K562 (cell line): Measurements from ENCODE around the gene PLD1. TPM values are rescaled to one million over a fixed set of nuclear protein-coding genes. Genes with fewer than 3 reads are reported as not detected.
A peak's percentile ranks its signal among the peaks of the same experiment; 100 is the strongest.

Experiments used
- ATAC-seq: fragments of 200-7000 bp; cut with Tn5 transposase; 3 replicates; pipeline ENCODE4 v1.9.1; 2020; ENCODE audit warnings: moderate library complexity
- BruUV-seq: library from RNA; stranded (reverse); fragments of 400-500 nt; replicated peaks from 2 replicates; lab custom pipeline; 2021; lab: Mats Ljungman, UMichigan
- CTCF ChIA-PET: fragments of 300-600 bp; formaldehyde crosslinking; extraction: SDS; loops from one replicate; lab custom pipeline; 2021; ENCODE audit warnings: low intra/inter-chr PET ratio; lab: Yijun Ruan, JAX
- POLR2A ChIA-PET: fragments of 300-600, 350-650 bp; sonication (Branson Sonifier 250); formaldehyde crosslinking; extraction: SDS; loops from one replicate; lab custom pipeline; 2021; ENCODE audit warnings: antibody characterized with exemption, inconsistent platforms; lab: Yijun Ruan, JAX
- DNase-seq, 4 experiments: peaks; one replicate each; pipeline versions ENCODE4 v3.0.0 to v3.0.0-alpha.2; 2011 to 2018; ENCODE audit warnings: low spot score in 3 of 4, mixed read lengths in 3 of 4; ENCODE audit errors: extremely low read depth in 1 of 4
- FAIRE-seq: peaks from 2 replicates; lab custom pipeline; 2011; peaks lifted over from hg19 to GRCh38; lab: Jason Lieb, UNC
- H2AFZ ChIP-seq: 2 replicates; pipeline ENCODE4 v1.6.0; 2011; ENCODE audit warnings: low read depth, low read length, control low read depth, inconsistent platforms
- H3K27ac ChIP-seq: fragments of 200-600 bp; 3 replicates; pipeline ENCODE4 v1.8.0; 2011; ENCODE audit warnings: low read depth, mild to moderate bottlenecking, control low read depth, inconsistent platforms, low read length, moderate library complexity, mixed read lengths; ENCODE audit errors: extremely low read depth
- H3K27me3 ChIP-seq, 2 experiments: fragments of 300-600 bp in 1 of 2; 2 replicates in 1 of 2; 3 replicates in 1 of 2; pipeline versions ENCODE4 v1.6.0 to v1.8.0; 2011; ENCODE audit warnings: inconsistent platforms in 2 of 2, low read length in 2 of 2, mild to moderate bottlenecking in 1 of 2, mixed read lengths in 1 of 2, moderate library complexity in 1 of 2; ENCODE audit not compliant: control insufficient read depth in 2 of 2, insufficient read depth in 2 of 2
- H3K36me3 ChIP-seq: fragments of 300-600 bp; 3 replicates; pipeline ENCODE4 v1.8.0; 2011; ENCODE audit warnings: mild to moderate bottlenecking, low read length, inconsistent platforms; ENCODE audit not compliant: control insufficient read depth, insufficient read depth
- H3K4me1 ChIP-seq, 2 experiments: fragments of 200-600 bp in 1 of 2; replicated peaks in 1 of 2; 2 replicates in 1 of 2; 3 replicates in 1 of 2; pipeline versions ENCODE4 v1.5.1 to v1.8.0; 2011; ENCODE audit warnings: inconsistent platforms in 2 of 2, low read length in 2 of 2, mild to moderate bottlenecking in 1 of 2, mixed read lengths in 1 of 2, moderate library complexity in 1 of 2; ENCODE audit not compliant: control insufficient read depth in 2 of 2, insufficient read depth in 2 of 2
- H3K4me2 ChIP-seq: 2 replicates; pipeline ENCODE4 v1.6.1; 2011; ENCODE audit warnings: low read length, control low read depth, inconsistent platforms, mixed read lengths; ENCODE audit not compliant: insufficient read depth
- H3K4me3 ChIP-seq: fragments of 200-600 bp; sonication (generic), shearing (Covaris generic); 2 replicates; pipeline ENCODE4 v1.5.1; 2016; ENCODE audit warnings: control low read depth, inconsistent platforms
- H3K79me2 ChIP-seq: fragments of 200-600 bp; 3 replicates; pipeline ENCODE4 v1.8.0; 2011; ENCODE audit warnings: low read length, inconsistent platforms; ENCODE audit not compliant: control insufficient read depth, insufficient read depth
- H3K9ac ChIP-seq, 2 experiments: 2 replicates each; pipeline versions ENCODE4 v1.6.0 to v1.6.1; 2011; ENCODE audit warnings: low read depth in 2 of 2, low read length in 2 of 2, control low read depth in 1 of 2, inconsistent platforms in 1 of 2, mild to moderate bottlenecking in 1 of 2, mixed read lengths in 1 of 2; ENCODE audit not compliant: insufficient read depth in 1 of 2
- H3K9me1 ChIP-seq: one replicate; pipeline ENCODE4 v1.6.0; 2011; ENCODE audit warnings: inconsistent platforms, mild to moderate bottlenecking, low read length, moderate library complexity; ENCODE audit not compliant: control insufficient read depth, insufficient read depth
- H3K9me3 ChIP-seq: replicated peaks from 2 replicates; pipeline ENCODE4 v1.5.1; 2011; ENCODE audit warnings: low read depth, low read length, inconsistent platforms; ENCODE audit not compliant: control insufficient read depth, insufficient read depth
- H4K20me1 ChIP-seq: replicated peaks from 2 replicates; pipeline ENCODE4 v1.6.1; 2011; ENCODE audit warnings: low read length, inconsistent platforms, mixed read lengths; ENCODE audit not compliant: control insufficient read depth, insufficient read depth
- CHD1 ChIP-seq: fragments of 200-600 bp; sonication (generic); IDR thresholded peaks from one replicate; pipeline ENCODE4 v1.6.1; 2012; ENCODE audit warnings: mild to moderate bottlenecking, moderate library complexity, low read length, inconsistent platforms
- CREM ChIP-seq: IDR thresholded peaks from 2 replicates; pipeline ENCODE4 v1.6.1; 2014; ENCODE audit warnings: antibody characterized with exemption, low read depth
- MAFF ChIP-seq: IDR thresholded peaks from 2 replicates; pipeline ENCODE4 v1.6.1; 2012; ENCODE audit warnings: low read length, improper control_type of control experiment
- RBM14 ChIP-seq: fragments of 200-400 bp; formaldehyde crosslinking; IDR thresholded peaks from 2 replicates; pipeline ENCODE4 v1.6.1; 2018; ENCODE audit warnings: low read depth, mild to moderate bottlenecking, low read length, moderate library complexity, borderline replicate concordance; ENCODE audit not compliant: insufficient read depth
- TCF7L2 ChIP-seq: fragments of 150-350 bp; IDR thresholded peaks from 2 replicates; pipeline ENCODE4 v1.6.1; 2016; ENCODE audit warnings: low read depth, mild to moderate bottlenecking, low read length, moderate library complexity
- ZNF551 ChIP-seq: fragments of 250-450 bp; sonication (Bioruptor Pico); IDR thresholded peaks from 2 replicates; pipeline ENCODE4 v1.5.0; 2021; ENCODE audit warnings: mild to moderate bottlenecking, moderate library complexity
- WGBS: fragments of 100-300 bp; shearing (Covaris generic); methylation state at CpG from one replicate; pipeline ENCODE4 v1.1.6; 2016; ENCODE audit warnings: low coverage, mixed read lengths; ENCODE audit not compliant: insufficient coverage; ENCODE audit errors: missing lambda C conversion rate; 5-methylcytosine and 5-hydroxymethylcytosine counted together
- in situ Hi-C: fragments of 300-500 bp; cut with MboI; formaldehyde crosslinking; loops from 4 replicates; pipeline ENCODE4 v1.15.0; 2018; ENCODE audit warnings: inconsistent platforms, mixed read lengths
- intact Hi-C: fragments of 100-400 bp; cut with micrococcal nuclease; formaldehyde crosslinking; loops from 2 replicates; pipeline ENCODE4 v1.14.2; 2022
- polyA plus RNA-seq, 8 experiments: library from polyadenylated mRNA; depleted of rRNA in 4 of 8; stranded (reverse) in 5 of 8; unstranded in 3 of 8; fragments of >200 nt; fragmentation: Nextera tagmentation in 2 of 8; fragmentation: Illumina TruSeq in 1 of 8; extraction: Ambion mirVana in 2 of 8; extraction: Trizol in 1 of 8; gene quantifications; 2 replicates each; pipeline versions ENCODE4 v1.2.1 to v1.2.3, GENCODE V29; 2011 to 2014; ENCODE audit warnings: inconsistent platforms in 1 of 8, missing spikeins in 1 of 8
- total RNA-seq, 7 experiments: library from RNA; depleted of rRNA in 6 of 7; stranded (reverse); fragments of >200 nt in 6 of 7; fragmentation: Illumina TruSeq in 2 of 7; extraction: Trizol in 2 of 7; gene quantifications; 2 replicates each; pipeline versions ENCODE4 v1.2.1 to v1.2.3, GENCODE V29; 2011 to 2021; ENCODE audit warnings: low replicate concordance in 1 of 7
- TF ChIP-seq, protein P1 (sequence below): fragments of 450-650 bp; IDR thresholded peaks from 2 replicates; pipeline ENCODE4 v1.6.1; 2016

The PLD1 gene
- total and polyA plus RNA-seq, 9 of the 15 experiments (the other 6 are each of a cell fraction or from before 2014, with no cell fraction given) = 8.4 to 26.1 (median 18.6) TPM

- Histone ChIP-seq H2AFZ (no peak overlapping the region), H3K36me3 (peaks cover 6% of the 10 kb centered on the region; the same call in 1 of the 3 replicates), H4K20me1 (no peaks in the 10 kb centered on the region), H3K27me3 (no peaks in the 10 kb centered on the region), H3K27ac (no peak overlapping the region), H3K9me1 (no peaks in the 10 kb centered on the region), H3K9me3 (no peaks in the 10 kb centered on the region), H3K4me3 (no peak overlapping the region), H3K4me2 (no peak overlapping the region), H3K79me2 (no peaks in the 10 kb centered on the region), H3K4me1 (no peaks in the 10 kb centered on the region; a peak in 1 of 5 replicates), H3K9ac (no peak overlapping the region)
- in situ Hi-C loops = no loop called here
- POLR2A ChIA-PET = interaction anchor here (0.9 to 1.7 kb wide), 2 partner anchors 17 to 20 kb away, joined by 3 read pairs; no protein-coding TSS in a partner anchor
- DNase-seq (no peak), FAIRE-seq (no peak), ATAC-seq (no peak)
- CTCF ChIA-PET = no interaction called here
- intact Hi-C loops = no loop called here
- no TSS peak for BruUV-seq
- TF ChIP-seq CHD1 (no peak), RBM14 (no peak)
- TF ChIP-seq, protein P1, sequence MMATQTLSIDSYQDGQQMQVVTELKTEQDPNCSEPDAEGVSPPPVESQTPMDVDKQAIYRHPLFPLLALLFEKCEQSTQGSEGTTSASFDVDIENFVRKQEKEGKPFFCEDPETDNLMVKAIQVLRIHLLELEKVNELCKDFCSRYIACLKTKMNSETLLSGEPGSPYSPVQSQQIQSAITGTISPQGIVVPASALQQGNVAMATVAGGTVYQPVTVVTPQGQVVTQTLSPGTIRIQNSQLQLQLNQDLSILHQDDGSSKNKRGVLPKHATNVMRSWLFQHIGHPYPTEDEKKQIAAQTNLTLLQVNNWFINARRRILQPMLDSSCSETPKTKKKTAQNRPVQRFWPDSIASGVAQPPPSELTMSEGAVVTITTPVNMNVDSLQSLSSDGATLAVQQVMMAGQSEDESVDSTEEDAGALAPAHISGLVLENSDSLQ = peak; percentile 29; the same call in 1 of the 2 replicates
These were observed 122.7 kb downstream of the PLD1 start for GRCh38 chr3:171687581-171687980.

DNA sequence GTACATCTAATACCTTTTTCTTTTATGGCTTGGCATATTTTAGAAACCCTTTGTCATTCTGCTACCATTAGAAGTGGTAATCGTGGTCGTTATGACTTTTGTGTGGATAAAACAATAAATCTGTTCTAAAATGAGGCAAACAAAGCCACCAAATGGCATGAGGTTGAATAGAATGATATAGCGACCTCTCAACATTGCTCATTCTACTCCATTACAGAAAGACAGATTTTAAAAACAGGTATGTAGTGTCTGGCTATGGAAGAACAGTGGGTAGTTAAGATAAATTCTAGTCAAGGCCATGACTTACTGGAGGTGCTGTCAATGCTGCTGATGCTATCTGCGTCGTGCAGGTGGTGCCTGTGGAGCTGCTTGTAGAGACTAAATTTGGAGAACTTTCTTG, 123.2 kb downstream of the PLD1 start:
- Histone ChIP-seq H3K79me2 (no peaks in the 10 kb centered on the region), H3K27me3 (no peaks in the 10 kb centered on the region), H3K27ac (no peak overlapping the region), H4K20me1 (no peaks in the 10 kb centered on the region), H3K36me3 (peaks cover 6% of the 10 kb centered on the region; the same call in 1 of the 3 replicates), H3K4me3 (no peak overlapping the region), H3K9ac (no peak overlapping the region), H3K4me2 (no peak overlapping the region), H2AFZ (no peak overlapping the region), H3K9me1 (no peaks in the 10 kb centered on the region), H3K9me3 (no peaks in the 10 kb centered on the region), H3K4me1 (no peaks in the 10 kb centered on the region; a peak in 1 of 5 replicates)
- intact Hi-C loops (no loop called here), in situ Hi-C loops (no loop called here)
- TF ChIP-seq MAFF = no peak
- TF ChIP-seq TCF7L2 = no peak
- TF ChIP-seq ZNF551 = no peak
- no peak for TF ChIP-seq CREM
- WGBS = 57% methylated on average over 5 of the region's 5 CpGs
- POLR2A ChIA-PET = interaction anchor here (0.9 kb wide), 1 partner anchor 20 kb away, joined by 3 read pairs; no protein-coding TSS in a partner anchor
- DNase-seq = no peak
- CTCF ChIA-PET = interaction anchor here (0.6 kb wide), 1 partner anchor 33 kb away, joined by 3 read pairs; no protein-coding TSS in a partner anchor
- FAIRE-seq = no peak
- ATAC-seq = no peak
- BruUV-seq = no TSS peak
